Measurements from ENCODE around the gene OSBPL5.

DNA sequence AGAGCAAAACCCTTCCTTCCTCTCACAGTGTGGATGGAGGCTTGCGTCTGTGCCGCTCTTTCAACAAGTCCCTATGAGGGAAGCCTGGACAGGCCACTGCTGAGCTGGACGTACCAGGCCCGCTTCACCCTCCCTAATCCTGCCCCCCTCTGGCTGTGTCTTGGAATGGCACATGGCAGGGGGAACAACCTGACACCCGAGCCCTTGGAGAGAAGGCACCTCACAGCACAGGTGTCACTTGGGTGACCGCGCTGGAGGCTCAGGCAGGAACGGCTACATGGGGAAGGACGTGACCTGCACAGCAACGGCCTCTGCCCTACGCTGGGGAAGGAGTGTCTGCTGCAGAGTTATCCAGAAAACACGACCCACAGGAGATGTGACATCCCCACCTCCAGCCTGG is 118.9 kb downstream of the OSBPL5 start:
- TF ChIP-seq, protein P1, sequence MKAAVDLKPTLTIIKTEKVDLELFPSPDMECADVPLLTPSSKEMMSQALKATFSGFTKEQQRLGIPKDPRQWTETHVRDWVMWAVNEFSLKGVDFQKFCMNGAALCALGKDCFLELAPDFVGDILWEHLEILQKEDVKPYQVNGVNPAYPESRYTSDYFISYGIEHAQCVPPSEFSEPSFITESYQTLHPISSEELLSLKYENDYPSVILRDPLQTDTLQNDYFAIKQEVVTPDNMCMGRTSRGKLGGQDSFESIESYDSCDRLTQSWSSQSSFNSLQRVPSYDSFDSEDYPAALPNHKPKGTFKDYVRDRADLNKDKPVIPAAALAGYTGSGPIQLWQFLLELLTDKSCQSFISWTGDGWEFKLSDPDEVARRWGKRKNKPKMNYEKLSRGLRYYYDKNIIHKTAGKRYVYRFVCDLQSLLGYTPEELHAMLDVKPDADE (conservative IDR thresholded peaks at IDR 0.05; ENCODE audit: control insufficient read depth, low read depth, low read length), result no peak
- no peak for TF ChIP-seq CREM (IDR thresholded peaks at IDR 0.05; ENCODE audit: low read depth)
- no peak for TF ChIP-seq FOXM1 (IDR thresholded peaks at IDR 0.05; ENCODE audit: low read depth)
- TF ChIP-seq FOXM1 (CRISPR knock-in tag; IDR thresholded peaks at IDR 0.05; ENCODE audit: low read depth), result no peak
- TF ChIP-seq, protein P2, sequence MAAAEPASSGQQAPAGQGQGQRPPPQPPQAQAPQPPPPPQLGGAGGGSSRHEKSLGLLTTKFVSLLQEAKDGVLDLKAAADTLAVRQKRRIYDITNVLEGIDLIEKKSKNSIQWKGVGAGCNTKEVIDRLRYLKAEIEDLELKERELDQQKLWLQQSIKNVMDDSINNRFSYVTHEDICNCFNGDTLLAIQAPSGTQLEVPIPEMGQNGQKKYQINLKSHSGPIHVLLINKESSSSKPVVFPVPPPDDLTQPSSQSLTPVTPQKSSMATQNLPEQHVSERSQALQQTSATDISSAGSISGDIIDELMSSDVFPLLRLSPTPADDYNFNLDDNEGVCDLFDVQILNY (CRISPR knock-in tag; IDR thresholded peaks at IDR 0.05), result no peak
- TF ChIP-seq, protein P3, sequence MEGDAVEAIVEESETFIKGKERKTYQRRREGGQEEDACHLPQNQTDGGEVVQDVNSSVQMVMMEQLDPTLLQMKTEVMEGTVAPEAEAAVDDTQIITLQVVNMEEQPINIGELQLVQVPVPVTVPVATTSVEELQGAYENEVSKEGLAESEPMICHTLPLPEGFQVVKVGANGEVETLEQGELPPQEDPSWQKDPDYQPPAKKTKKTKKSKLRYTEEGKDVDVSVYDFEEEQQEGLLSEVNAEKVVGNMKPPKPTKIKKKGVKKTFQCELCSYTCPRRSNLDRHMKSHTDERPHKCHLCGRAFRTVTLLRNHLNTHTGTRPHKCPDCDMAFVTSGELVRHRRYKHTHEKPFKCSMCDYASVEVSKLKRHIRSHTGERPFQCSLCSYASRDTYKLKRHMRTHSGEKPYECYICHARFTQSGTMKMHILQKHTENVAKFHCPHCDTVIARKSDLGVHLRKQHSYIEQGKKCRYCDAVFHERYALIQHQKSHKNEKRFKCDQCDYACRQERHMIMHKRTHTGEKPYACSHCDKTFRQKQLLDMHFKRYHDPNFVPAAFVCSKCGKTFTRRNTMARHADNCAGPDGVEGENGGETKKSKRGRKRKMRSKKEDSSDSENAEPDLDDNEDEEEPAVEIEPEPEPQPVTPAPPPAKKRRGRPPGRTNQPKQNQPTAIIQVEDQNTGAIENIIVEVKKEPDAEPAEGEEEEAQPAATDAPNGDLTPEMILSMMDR (IDR thresholded peaks at IDR 0.05 in 2 of 3, conservative IDR thresholded peaks at IDR 0.05 in 1 of 3; ENCODE audit: insufficient read depth in 2 of 3, low read depth in 1 of 3, low read length in 3 of 3), result peak; percentile 23 to 53 (median 29); a peak in 5 of 6 replicates
- TF ChIP-seq, protein P4, sequence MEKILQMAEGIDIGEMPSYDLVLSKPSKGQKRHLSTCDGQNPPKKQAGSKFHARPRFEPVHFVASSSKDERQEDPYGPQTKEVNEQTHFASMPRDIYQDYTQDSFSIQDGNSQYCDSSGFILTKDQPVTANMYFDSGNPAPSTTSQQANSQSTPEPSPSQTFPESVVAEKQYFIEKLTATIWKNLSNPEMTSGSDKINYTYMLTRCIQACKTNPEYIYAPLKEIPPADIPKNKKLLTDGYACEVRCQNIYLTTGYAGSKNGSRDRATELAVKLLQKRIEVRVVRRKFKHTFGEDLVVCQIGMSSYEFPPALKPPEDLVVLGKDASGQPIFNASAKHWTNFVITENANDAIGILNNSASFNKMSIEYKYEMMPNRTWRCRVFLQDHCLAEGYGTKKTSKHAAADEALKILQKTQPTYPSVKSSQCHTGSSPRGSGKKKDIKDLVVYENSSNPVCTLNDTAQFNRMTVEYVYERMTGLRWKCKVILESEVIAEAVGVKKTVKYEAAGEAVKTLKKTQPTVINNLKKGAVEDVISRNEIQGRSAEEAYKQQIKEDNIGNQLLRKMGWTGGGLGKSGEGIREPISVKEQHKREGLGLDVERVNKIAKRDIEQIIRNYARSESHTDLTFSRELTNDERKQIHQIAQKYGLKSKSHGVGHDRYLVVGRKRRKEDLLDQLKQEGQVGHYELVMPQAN (IDR thresholded peaks at IDR 0.05; ENCODE audit: borderline replicate concordance), result no peak
- TF ChIP-seq, protein P5, sequence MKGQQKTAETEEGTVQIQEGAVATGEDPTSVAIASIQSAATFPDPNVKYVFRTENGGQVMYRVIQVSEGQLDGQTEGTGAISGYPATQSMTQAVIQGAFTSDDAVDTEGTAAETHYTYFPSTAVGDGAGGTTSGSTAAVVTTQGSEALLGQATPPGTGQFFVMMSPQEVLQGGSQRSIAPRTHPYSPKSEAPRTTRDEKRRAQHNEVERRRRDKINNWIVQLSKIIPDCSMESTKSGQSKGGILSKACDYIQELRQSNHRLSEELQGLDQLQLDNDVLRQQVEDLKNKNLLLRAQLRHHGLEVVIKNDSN (CRISPR knock-in tag; IDR thresholded peaks at IDR 0.05), result no peak
- no peak for TF ChIP-seq POLR2A (conservative IDR thresholded peaks at IDR 0.05)
- TF ChIP-seq, protein P6, sequence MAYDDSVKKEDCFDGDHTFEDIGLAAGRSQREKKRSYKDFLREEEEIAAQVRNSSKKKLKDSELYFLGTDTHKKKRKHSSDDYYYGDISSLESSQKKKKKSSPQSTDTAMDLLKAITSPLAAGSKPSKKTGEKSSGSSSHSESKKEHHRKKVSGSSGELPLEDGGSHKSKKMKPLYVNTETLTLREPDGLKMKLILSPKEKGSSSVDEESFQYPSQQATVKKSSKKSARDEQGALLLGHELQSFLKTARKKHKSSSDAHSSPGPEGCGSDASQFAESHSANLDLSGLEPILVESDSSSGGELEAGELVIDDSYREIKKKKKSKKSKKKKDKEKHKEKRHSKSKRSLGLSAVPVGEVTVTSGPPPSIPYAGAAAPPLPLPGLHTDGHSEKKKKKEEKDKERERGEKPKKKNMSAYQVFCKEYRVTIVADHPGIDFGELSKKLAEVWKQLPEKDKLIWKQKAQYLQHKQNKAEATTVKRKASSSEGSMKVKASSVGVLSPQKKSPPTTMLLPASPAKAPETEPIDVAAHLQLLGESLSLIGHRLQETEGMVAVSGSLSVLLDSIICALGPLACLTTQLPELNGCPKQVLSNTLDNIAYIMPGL (CRISPR knock-in tag; IDR thresholded peaks at IDR 0.05), result no peak
- no peak for TF ChIP-seq SIX5 (IDR thresholded peaks at IDR 0.05; ENCODE audit: borderline replicate concordance in 1 of 2, insufficient read depth in 1 of 2, low read depth in 1 of 2, low read length in 2 of 2)
- no peak for TF ChIP-seq RNF2 (IDR thresholded peaks at IDR 0.05)
